Stimulated activated naive CD8-positive, alpha-beta T cell treated with anti-CD3 and anti-CD28 coated beads, Interleukin-15, Interleukin-2, amounts not matched to agents 100 U/mL and 50 U/mL, for 24 hours (primary cell): ENCODE measurements around the gene DTNB.

ENCODE experiments used
- ATAC-seq: fragments of 150-1000 bp; cut with Tn5 transposase; one replicate; pipeline ENCODE4 v1.10.0; 2021
- DNase-seq: peaks from one replicate; pipeline ENCODE4 v3.0.0; 2021

Gene DTNB

DNA sequence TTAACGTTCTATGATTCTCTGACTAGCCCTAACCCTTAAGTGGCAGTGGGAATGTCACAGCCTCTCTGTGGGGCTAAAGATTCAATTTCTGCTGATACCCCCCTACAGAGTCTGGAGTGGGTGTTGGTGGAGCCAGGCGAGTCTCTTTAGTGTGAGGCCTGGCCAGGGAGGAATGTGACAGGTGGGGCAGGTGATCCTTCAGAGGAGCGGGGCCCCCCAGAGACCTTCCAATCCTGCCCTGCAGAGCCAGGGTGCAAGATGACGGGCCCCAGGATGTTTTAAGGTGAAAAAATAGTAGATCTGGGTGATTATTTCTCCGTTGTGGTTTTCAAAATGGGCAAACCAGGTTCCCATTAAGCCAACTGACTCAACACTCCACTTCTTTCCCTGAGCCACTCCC, 303.5 kb downstream of the DTNB start:
- ATAC-seq (no peak), DNase-seq (no peak)

- ATAC-seq (no peak), DNase-seq (no peak)
Observed at GRCh38 chr2:25369439-25369838, 303.9 kb downstream of the DTNB start.

- no peak for ATAC-seq
- DNase-seq, result no peak
Observed at GRCh38 chr2:25368660-25369059, 304.7 kb downstream of the DTNB start.

- ATAC-seq (no peak), DNase-seq (no peak)
Observed at GRCh38 chr2:25367296-25367695, 306.1 kb downstream of the DTNB start.

DNA sequence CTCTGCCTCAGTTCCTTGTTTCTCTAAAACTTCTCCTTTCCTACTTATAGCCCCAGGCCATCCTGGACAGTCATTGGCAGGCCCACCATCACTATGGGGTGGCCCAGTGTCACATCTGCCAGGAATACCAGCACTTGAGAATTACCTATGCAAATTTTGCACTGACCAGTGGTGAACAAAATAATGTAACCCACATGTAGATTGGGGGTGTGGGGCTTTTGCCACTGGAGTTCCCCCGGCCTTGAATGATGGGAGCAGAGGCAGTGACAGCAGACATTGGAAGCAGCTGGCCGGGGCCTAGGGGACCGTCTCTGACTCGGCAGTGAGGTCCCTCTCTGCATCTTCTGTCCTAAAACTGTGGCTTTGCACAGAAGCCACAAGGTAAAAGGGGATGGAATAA, 306.7 kb downstream of the DTNB start:
- ATAC-seq (no peak), DNase-seq (no peak)

DNA sequence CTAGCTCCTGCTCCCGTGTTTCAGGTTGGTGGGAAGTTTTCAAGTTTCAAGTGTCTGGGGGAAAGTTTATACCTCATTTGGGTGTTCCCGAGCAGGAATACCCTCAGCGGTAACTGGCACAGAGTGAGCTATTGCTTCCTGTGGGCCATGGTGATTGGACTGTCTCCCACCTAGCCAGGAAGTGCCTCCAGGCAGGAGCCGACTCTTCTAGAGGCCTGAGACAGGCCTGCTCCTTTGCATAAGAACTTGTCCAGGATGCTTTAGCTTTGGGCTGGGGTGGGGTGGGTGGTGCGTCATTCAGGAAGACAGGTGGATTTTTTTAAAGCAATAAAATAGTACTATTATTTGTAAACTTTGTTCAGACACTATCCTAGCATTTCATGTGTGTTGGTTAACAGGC, 308.1 kb downstream of the DTNB start:
- DNase-seq (no peak), ATAC-seq (no peak)

DNA sequence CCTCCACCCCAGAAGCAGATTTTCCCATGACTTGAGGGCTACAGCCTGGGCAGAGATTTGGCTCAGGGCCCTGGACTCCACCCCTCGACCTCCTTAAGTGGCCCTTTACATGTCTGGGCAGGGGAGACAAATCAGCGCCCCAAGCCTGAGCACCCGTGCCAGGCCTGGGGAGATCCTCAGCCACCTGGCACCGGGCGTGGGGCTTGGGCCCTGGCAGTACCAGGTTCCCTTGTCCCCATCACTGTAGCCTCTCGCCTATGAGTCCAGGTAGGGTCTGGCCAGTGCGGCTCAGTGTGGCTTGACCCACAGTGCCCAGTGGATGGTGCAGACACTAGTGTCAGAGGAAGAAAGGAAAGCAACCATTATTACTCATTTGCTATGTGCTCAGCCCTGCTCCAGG, 309.6 kb downstream of the DTNB start:
- ATAC-seq (no peak), DNase-seq (no peak)

GRCh38 chr2:25362434-25363145, 310.8 kb downstream of the DTNB start:
- DNase-seq (peak; percentile 76), ATAC-seq (peak; percentile 75)

- DNase-seq, result peak; percentile 97
- ATAC-seq, result peak; percentile 95
Observed at GRCh38 chr2:25362049-25362433, 311.3 kb downstream of the DTNB start.

DNA sequence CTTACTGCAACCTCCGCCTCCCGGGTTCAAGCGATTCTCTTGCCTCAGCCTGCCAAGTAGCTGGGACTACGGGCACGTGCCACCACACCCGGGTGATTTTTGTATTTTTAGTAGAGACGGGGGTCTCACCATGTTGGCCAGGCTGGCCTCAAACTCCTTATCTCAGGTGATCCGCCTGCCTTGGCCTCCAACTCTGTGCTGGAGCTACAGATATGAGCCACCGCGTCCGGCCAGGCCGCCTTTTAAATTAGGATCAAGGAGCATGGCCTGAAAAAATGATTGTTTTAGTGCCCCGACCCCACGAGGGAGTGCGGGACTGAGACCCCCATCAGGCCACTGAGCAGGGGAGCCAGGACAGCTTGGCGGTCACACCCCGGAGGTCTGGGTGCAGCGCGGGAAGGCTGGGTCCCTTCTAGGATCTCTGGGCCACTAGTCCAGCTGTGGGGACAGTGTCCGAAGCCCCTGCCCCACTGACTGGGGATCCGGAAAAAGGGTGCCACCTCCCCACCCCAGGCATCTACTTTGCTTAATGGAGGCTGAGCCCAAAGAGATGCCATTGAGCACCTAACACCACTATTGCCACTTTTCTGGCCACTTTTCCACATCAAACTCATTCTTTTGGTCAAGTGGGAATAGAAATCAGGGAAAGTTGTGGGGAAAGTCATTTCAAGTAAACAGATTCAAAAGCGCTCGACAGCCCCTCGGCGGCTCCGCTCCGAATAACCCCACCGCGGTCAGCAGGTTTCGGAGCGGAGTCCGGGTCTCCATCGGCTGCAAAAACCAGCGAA, 311.9 kb downstream of the DTNB start:
- ATAC-seq (no peak), DNase-seq (no peak)

DNA sequence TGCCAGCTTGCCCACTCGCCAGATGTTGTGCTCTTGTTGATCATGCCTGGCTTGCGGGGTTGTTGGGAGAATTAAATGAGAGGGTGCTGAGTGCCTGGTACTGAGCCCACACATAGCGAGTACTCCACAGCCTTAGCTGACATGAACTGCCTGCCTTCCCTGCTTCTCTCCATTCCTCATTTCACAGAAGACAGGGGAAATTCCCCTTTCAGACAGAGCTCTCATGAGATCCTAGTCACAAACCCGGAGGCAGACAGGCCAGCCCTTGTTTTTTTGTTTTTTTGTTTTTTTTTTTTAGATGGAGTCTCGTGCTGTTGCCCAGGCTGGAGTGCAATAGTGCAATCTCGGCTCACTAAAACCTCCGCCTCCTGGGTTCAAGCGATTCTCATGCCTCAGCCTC, 314.5 kb downstream of the DTNB start:
- DNase-seq (no peak), ATAC-seq (no peak)

DNA sequence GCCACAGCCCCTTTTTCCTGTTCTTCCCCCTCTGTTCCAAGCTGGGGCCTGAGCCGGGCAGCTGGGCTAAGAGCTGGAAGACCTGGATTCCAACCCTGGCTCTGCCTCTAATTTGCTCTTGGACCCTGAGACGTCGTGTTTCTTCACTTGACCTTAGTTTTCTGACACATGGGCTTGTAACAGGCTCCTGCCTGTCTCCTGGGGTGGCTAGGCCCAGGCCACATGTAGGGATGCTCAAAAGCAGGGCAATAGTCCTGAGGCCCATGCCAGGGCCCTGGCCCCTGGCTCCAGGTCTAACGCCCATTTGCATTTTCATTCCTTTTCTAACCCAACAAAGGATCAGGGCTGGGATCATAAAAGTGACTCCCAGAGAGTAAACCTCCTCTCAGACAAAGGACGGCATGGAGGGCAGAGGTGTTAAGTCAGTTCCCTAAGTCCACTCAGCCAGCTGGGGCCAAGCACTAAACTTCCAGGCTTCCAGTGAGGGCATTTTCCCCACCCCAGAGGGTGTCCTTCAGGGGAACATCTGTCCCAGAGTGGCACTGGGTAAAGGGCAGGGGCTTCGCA, 315.0 kb downstream of the DTNB start:
- ATAC-seq (no peak), DNase-seq (no peak)

DNA sequence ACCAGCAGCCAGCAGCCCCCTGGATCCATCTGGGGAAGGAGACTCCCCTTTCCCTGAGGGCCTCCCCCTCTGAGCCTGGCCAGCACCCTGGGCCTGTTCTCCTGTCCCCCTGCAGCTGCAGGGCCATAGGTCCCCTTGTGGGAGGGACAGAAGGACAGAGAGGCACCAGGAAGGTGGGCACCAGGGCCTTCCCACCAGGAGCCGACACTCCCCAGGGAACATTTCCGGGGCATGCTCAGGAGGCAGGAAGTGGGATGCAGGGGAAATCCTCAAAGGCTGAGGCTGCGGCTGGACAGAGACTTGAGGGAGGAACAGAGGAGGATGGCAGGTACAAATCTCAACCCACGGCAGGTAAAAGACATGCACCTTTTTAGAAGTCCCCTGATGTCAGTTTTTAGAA, 317.3 kb downstream of the DTNB start:
- ATAC-seq (no peak), DNase-seq (no peak)

GRCh38 chr2:25355270-25355669, 318.1 kb downstream of the DTNB start:
- DNase-seq (no peak), ATAC-seq (no peak)

- DNase-seq (no peak), ATAC-seq (no peak)
Observed at GRCh38 chr2:25354116-25354515, 319.3 kb downstream of the DTNB start.

- no peak for ATAC-seq
- DNase-seq, result no peak
Observed at GRCh38 chr2:25349397-25349796, 324.0 kb downstream of the DTNB start.

- no peak for DNase-seq
- no peak for ATAC-seq
Observed at GRCh38 chr2:25347846-25348245, 325.5 kb downstream of the DTNB start.

DNA sequence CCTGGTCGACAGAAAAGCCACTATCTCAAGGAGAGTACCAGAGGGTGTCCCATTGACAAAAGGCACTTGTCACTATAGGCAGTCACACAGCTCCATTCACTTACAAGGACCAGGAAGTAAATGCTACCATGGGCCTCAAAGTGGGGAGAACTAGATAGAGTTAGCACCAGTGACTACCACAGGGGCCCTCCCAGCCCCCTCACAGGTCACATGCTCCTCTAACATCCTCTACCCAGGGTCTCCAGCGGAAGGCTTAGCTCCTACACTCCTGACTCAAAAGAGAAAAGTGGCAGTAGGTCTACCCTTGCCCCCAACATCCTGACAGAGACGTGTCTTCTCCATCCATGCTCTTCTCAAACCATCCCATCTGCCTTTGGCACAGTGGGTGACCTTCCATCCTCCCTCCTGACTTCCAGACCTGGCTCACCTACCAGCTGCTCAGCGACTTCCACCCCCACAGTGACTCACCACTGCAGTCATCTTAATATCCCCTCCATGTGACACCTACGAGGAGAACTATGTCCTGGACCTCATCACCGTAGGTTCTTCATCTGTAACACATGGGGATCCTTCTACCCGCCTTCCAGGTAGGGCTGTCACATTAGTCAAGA, 326.1 kb downstream of the DTNB start:
- DNase-seq, result peak; percentile 67

GRCh38 chr2:25343187-25343825, 330.1 kb downstream of the DTNB start:
- no peak for DNase-seq
- ATAC-seq, result no peak

More for the DNA sequence above, 326.1 kb downstream of the DTNB start:
- ATAC-seq, result peak; percentile 89

GRCh38 chr2:25342372-25343186, 330.8 kb downstream of the DTNB start:
- DNase-seq (peak; percentile 88), ATAC-seq (peak; percentile 83)

- ATAC-seq (peak; percentile 11), DNase-seq (peak; percentile 68)
Observed at GRCh38 chr2:25341753-25342371, 331.5 kb downstream of the DTNB start, which contains the start of gene DNMT3A. TSS of gene DNMT3A (minus strand) at chr2:25341925. CDS start at chr2:25313984, 27,941 bp downstream.
